8988T (cell line): ENCODE data around the gene KIF4A.

Experiments
- DNase-seq: peaks from one replicate; pipeline ENCODE4 v3.0.0; 2011

KIF4A gene

GRCh38 chrX:70444326-70444945, 154.5 kb downstream of the KIF4A start, which contains the start of gene DLG3:
DLG3 (plus strand) TSS chrX:70444835; CDS start chrX:70445202, 367 bp downstream.
- no peak for DNase-seq

GRCh38 chrX:70444946-70445656, 155.2 kb downstream of the KIF4A start:
- DNase-seq: no peak

GRCh38 chrX:70445951-70446350, 156.0 kb downstream of the KIF4A start:
- no peak for DNase-seq

GRCh38 chrX:70446380-70447350, 156.8 kb downstream of the KIF4A start:
- no peak for DNase-seq

GRCh38 chrX:70449457-70449966, 159.6 kb downstream of the KIF4A start:
- DNase-seq: no peak

- DNase-seq: no peak
Observed at GRCh38 chrX:70452143-70452733, 162.3 kb downstream of the KIF4A start.

- no peak for DNase-seq
Observed at GRCh38 chrX:70453024-70453618, 163.2 kb downstream of the KIF4A start.

GRCh38 chrX:70454441-70455365, 164.8 kb downstream of the KIF4A start:
- no peak for DNase-seq

- no peak for DNase-seq
Observed at GRCh38 chrX:70455366-70456202, 165.7 kb downstream of the KIF4A start.

GRCh38 chrX:70456256-70456655, 166.4 kb downstream of the KIF4A start:
- DNase-seq: no peak

GRCh38 chrX:70461026-70461425, 171.1 kb downstream of the KIF4A start:
- DNase-seq: no peak

GRCh38 chrX:70464051-70464450, 174.1 kb downstream of the KIF4A start:
- DNase-seq: no peak

- no peak for DNase-seq
Observed at GRCh38 chrX:70466968-70467367, 177.1 kb downstream of the KIF4A start.

- no peak for DNase-seq
Observed at GRCh38 chrX:70468709-70469108, 178.8 kb downstream of the KIF4A start.
